Heart right ventricle (tissue), 16 donors: ENCODE measurements around the gene GIT2. TPM values are rescaled to one million over a fixed set of nuclear protein-coding genes. Genes with fewer than 3 reads are reported as not detected.

ENCODE experiments used
- ATAC-seq, 8 donors: fragments of 200-7000 bp; cut with Tn5 transposase; one replicate each; pipeline ENCODE4 v1.9.1; 2020; ENCODE audit warnings: mild to moderate bottlenecking in 8 of 8, moderate library complexity in 8 of 8, moderate number of reproducible peaks in 1 of 8
- DNase-seq, 2 donors: peaks; one replicate each; pipeline ENCODE4 v3.0.0-alpha.2; 2020
- H3K27ac ChIP-seq, 10 donors: fragments of 200-600 bp; sonication (generic) in 2 of 10; one replicate each; pipeline versions ENCODE4 v1.5.0 to v1.8.0; 2020 to 2022; ENCODE audit warnings: mild to moderate bottlenecking in 3 of 10
- H3K27me3 ChIP-seq, 7 donors: fragments of 200-600 bp; one replicate each; pipeline ENCODE4 v1.8.0; 2021 to 2022; ENCODE audit warnings: mild to moderate bottlenecking in 2 of 7
- H3K36me3 ChIP-seq, 9 donors: fragments of 200-600 bp; sonication (generic) in 1 of 9; one replicate each; pipeline versions ENCODE4 v1.5.0 to v1.8.0; 2020 to 2022; ENCODE audit warnings: mild to moderate bottlenecking in 2 of 9
- H3K4me1 ChIP-seq, 9 donors: fragments of 200-600 bp; sonication (generic) in 1 of 9; one replicate each; pipeline versions ENCODE4 v1.5.0 to v1.8.0; 2020 to 2022; ENCODE audit warnings: mild to moderate bottlenecking in 4 of 9
- H3K4me3 ChIP-seq, 10 donors: fragments of 200-600 bp; sonication (generic) in 2 of 10; one replicate each; pipeline versions ENCODE4 v1.5.0 to v1.8.0; 2020 to 2022; ENCODE audit warnings: mild to moderate bottlenecking in 7 of 10, moderate library complexity in 2 of 10
- H3K9me3 ChIP-seq, 11 donors: fragments of 200-600 bp in 10 of 11; sonication (generic) in 2 of 11; one replicate each; pipeline versions ENCODE4 v1.5.0 to v1.8.0; 2013 to 2022; ENCODE audit warnings: mild to moderate bottlenecking in 2 of 11, control low read depth in 1 of 11, moderate library complexity in 1 of 11
- CTCF ChIP-seq, 9 donors: fragments of 200-600 bp; sonication (generic) in 2 of 9; IDR thresholded peaks; one replicate each; pipeline versions ENCODE4 v1.5.0 to v1.8.0; 2021 to 2022; ENCODE audit warnings: antibody characterized with exemption in 9 of 9, mild to moderate bottlenecking in 5 of 9, moderate library complexity in 1 of 9
- WGBS, 2 donors: extraction: QIAGEN DNeasy Blood & Tissue Kit; methylation state at CpG; one replicate each; pipeline ENCODE4 v1.1.7; 2013; ENCODE audit warnings: inconsistent platforms in 1 of 2; 5-methylcytosine and 5-hydroxymethylcytosine counted together
- intact Hi-C, 10 donors: fragments of 100-400 bp; cut with DNase I; formaldehyde crosslinking; loops; one replicate each; pipeline versions ENCODE4 v1.11.1 to v1.14.2; 2022
- polyA plus RNA-seq, 2 donors: library from polyadenylated mRNA; stranded (reverse); fragments of 200-250 nt; gene quantifications; one replicate each; pipeline ENCODE4 v1.2.3, GENCODE V29; 2013
- total RNA-seq, 10 donors: library from RNA; stranded (reverse); fragmentation: NEBNext Ultra II Directional in 3 of 10; extraction: Animal tissue kit (Norgen Biotek cat#: 25700) in 3 of 10; gene quantifications; one replicate each; pipeline versions ENCODE4 v1.2.1 to v1.2.4, GENCODE V29; 2021 to 2023
- donor health status: Arrhythmogenic right ventricular cardiomyopathy.
- donor health status: ischemic (EF 13 %, LVEDD 7.1; RV severe dilation, severe dysfunction).
- donor health status: healthy with polysubstance abuse.
- donor health status: DM: no; HTN: yes; CAD: no.
- donor health status: DM: no; HTN: no; CAD: no.
- donor health status: ischemic (EF 25% LVEDD 6.9; RV normal size, moderate dysfunction).
- donor health status: ischemic (EF 25% LVEDD 5.7; RV mildly dilated, moderate dysfunction).
- donor health status: healthy.
- donor health status: DM: yes; HTN: yes; CAD: no.
- donor health status: Ischemic cardiomyopathy.
- donor health status: ischemic (EF 35%, LVEDD 5.7; RV mildly dilated, moderate dysfunction).
- donor health status: nonischemic (EF 11% LVEDD 7.7; RV severe dilation, severe dysfunction).
- donor health status: DM: yes; HTN: yes; CAD: no.
- donor health status: PGD.
- donor health status: ischemic (EF 29% LVEDD 5.4; RV normal size, mild dysfunction).
- donor health status: nonischemic (EF 23%, LVEDD 6.1; RV moderate dilation, normal function).

Gene GIT2
- total and polyA plus RNA-seq, 12 donors, result 17.8 to 44.9 (median 38.9) TPM

GRCh38 chr12:109961201-109961600 lies 35.0 kb downstream of the GIT2 start:
- Histone ChIP-seq H3K27ac (peak overlapping the region in 8 of 10 donors; percentile 10 to 52 (median 43)), H3K36me3 (peaks cover 0 to 99% (median 50%) of the 10 kb centered on the region in 9 donors)

GRCh38 chr12:109959411-109960093 lies 36.6 kb downstream of the GIT2 start:
- Histone ChIP-seq H3K4me3 (no peak overlapping the region), H3K27ac (no peak overlapping the region), H3K9me3 (no peaks in the 10 kb centered on the region), H3K36me3 (peaks cover 0 to 99% (median 57%) of the 10 kb centered on the region in 9 donors), H3K27me3 (no peaks in the 10 kb centered on the region), H3K4me1 (peaks cover 0 to 13% (median 8%) of the 10 kb centered on the region in 9 donors)
- ATAC-seq (no peak), DNase-seq (no peak)
- no peak for TF ChIP-seq CTCF (IDR thresholded peaks at IDR 0.05)
- intact Hi-C loops, result no loop called here
- 95 to 98% methylated on average over 8 of the region's 8 CpGs for WGBS, 2 donors

More at GRCh38 chr12:109961201-109961600, 35.0 kb downstream of the GIT2 start:
- ATAC-seq (peak in 7 of 8 donors; percentile 43 to 88 (median 71)), DNase-seq (peak in 1 of 2 donors; percentile 43)
- Histone ChIP-seq H3K4me3 (no peak overlapping the region), H3K27me3 (no peaks in the 10 kb centered on the region), H3K4me1 (peaks cover 0 to 16% (median 8%) of the 10 kb centered on the region in 9 donors), H3K9me3 (no peaks in the 10 kb centered on the region)
- TF ChIP-seq CTCF (IDR thresholded peaks at IDR 0.05), result no peak
- intact Hi-C loops, result no loop called here
- 47 to 59% methylated on average over 14 of the region's 14 CpGs for WGBS, 2 donors

- peaks cover 0 to 100% (median 58%) of the 10 kb centered on the region in 9 donors for H3K36me3 ChIP-seq
- TF ChIP-seq CTCF (IDR thresholded peaks at IDR 0.05), result no peak
- H3K9me3 ChIP-seq, result no peaks in the 10 kb centered on the region
- no peak overlapping the region for H3K27ac ChIP-seq
- peaks cover 0 to 10% (median 2%) of the 10 kb centered on the region in 9 donors for H3K4me1 ChIP-seq
- H3K4me3 ChIP-seq, result no peak overlapping the region
- intact Hi-C loops, result no loop called here
- ATAC-seq (no peak), DNase-seq (no peak)
- H3K27me3 ChIP-seq, result no peaks in the 10 kb centered on the region
- WGBS, 2 donors, result 98% methylated on average over 7 of the region's 7 CpGs
Observed at GRCh38 chr12:109958374-109958773, 37.8 kb downstream of the GIT2 start.

GRCh38 chr12:109953656-109954055 lies 42.5 kb downstream of the GIT2 start:
- Histone ChIP-seq H3K27ac (peak overlapping the region in 9 of 10 donors; percentile 65 to 83 (median 73)), H3K36me3 (peaks cover 0 to 100% (median 65%) of the 10 kb centered on the region in 9 donors), H3K4me3 (no peak overlapping the region), H3K4me1 (peaks cover 3 to 48% (median 41%) of the 10 kb centered on the region in 9 donors), H3K9me3 (no peaks in the 10 kb centered on the region), H3K27me3 (no peaks in the 10 kb centered on the region)
- 88 to 90% methylated on average over 5 of the region's 5 CpGs for WGBS, 2 donors
- DNase-seq (no peak), ATAC-seq (no peak)
- intact Hi-C loops, result no loop called here
- TF ChIP-seq CTCF (IDR thresholded peaks at IDR 0.05), result no peak
